K562 (cell line): ENCODE results near the gene CDC42BPB. TPM values are rescaled to one million over a fixed set of nuclear protein-coding genes. Genes with fewer than 3 reads are reported as not detected.

Experiments used
- ATAC-seq: fragments of 200-7000 bp; cut with Tn5 transposase; 3 replicates; pipeline ENCODE4 v1.9.1; 2020; ENCODE audit warnings: moderate library complexity
- BruUV-seq: library from RNA; stranded (reverse); fragments of 400-500 nt; replicated peaks from 2 replicates; lab custom pipeline; 2021; lab: Mats Ljungman, UMichigan
- CTCF ChIA-PET: fragments of 300-600 bp; formaldehyde crosslinking; extraction: SDS; loops from one replicate; lab custom pipeline; 2021; ENCODE audit warnings: low intra/inter-chr PET ratio; lab: Yijun Ruan, JAX
- POLR2A ChIA-PET: fragments of 300-600, 350-650 bp; sonication (Branson Sonifier 250); formaldehyde crosslinking; extraction: SDS; loops from one replicate; lab custom pipeline; 2021; ENCODE audit warnings: antibody characterized with exemption, inconsistent platforms; lab: Yijun Ruan, JAX
- DNase-seq, 4 experiments: peaks; one replicate each; pipeline versions ENCODE4 v3.0.0 to v3.0.0-alpha.2; 2011 to 2018; ENCODE audit warnings: low spot score in 3 of 4, mixed read lengths in 3 of 4; ENCODE audit errors: extremely low read depth in 1 of 4
- FAIRE-seq: peaks from 2 replicates; lab custom pipeline; 2011; peaks lifted over from hg19 to GRCh38; lab: Jason Lieb, UNC
- H2AFZ ChIP-seq: 2 replicates; pipeline ENCODE4 v1.6.0; 2011; ENCODE audit warnings: low read depth, low read length, control low read depth, inconsistent platforms
- H3K27ac ChIP-seq: fragments of 200-600 bp; 3 replicates; pipeline ENCODE4 v1.8.0; 2011; ENCODE audit warnings: low read depth, mild to moderate bottlenecking, control low read depth, inconsistent platforms, low read length, moderate library complexity, mixed read lengths; ENCODE audit errors: extremely low read depth
- H3K27me3 ChIP-seq, 2 experiments: fragments of 300-600 bp in 1 of 2; 2 replicates in 1 of 2; 3 replicates in 1 of 2; pipeline versions ENCODE4 v1.6.0 to v1.8.0; 2011; ENCODE audit warnings: inconsistent platforms in 2 of 2, low read length in 2 of 2, mild to moderate bottlenecking in 1 of 2, mixed read lengths in 1 of 2, moderate library complexity in 1 of 2; ENCODE audit not compliant: control insufficient read depth in 2 of 2, insufficient read depth in 2 of 2
- H3K36me3 ChIP-seq: fragments of 300-600 bp; 3 replicates; pipeline ENCODE4 v1.8.0; 2011; ENCODE audit warnings: mild to moderate bottlenecking, low read length, inconsistent platforms; ENCODE audit not compliant: control insufficient read depth, insufficient read depth
- H3K4me1 ChIP-seq, 2 experiments: fragments of 200-600 bp in 1 of 2; replicated peaks in 1 of 2; 2 replicates in 1 of 2; 3 replicates in 1 of 2; pipeline versions ENCODE4 v1.5.1 to v1.8.0; 2011; ENCODE audit warnings: inconsistent platforms in 2 of 2, low read length in 2 of 2, mild to moderate bottlenecking in 1 of 2, mixed read lengths in 1 of 2, moderate library complexity in 1 of 2; ENCODE audit not compliant: control insufficient read depth in 2 of 2, insufficient read depth in 2 of 2
- H3K4me2 ChIP-seq: 2 replicates; pipeline ENCODE4 v1.6.1; 2011; ENCODE audit warnings: low read length, control low read depth, inconsistent platforms, mixed read lengths; ENCODE audit not compliant: insufficient read depth
- H3K4me3 ChIP-seq: fragments of 200-600 bp; sonication (generic), shearing (Covaris generic); 2 replicates; pipeline ENCODE4 v1.5.1; 2016; ENCODE audit warnings: control low read depth, inconsistent platforms
- H3K79me2 ChIP-seq: fragments of 200-600 bp; 3 replicates; pipeline ENCODE4 v1.8.0; 2011; ENCODE audit warnings: low read length, inconsistent platforms; ENCODE audit not compliant: control insufficient read depth, insufficient read depth
- H3K9ac ChIP-seq, 2 experiments: 2 replicates each; pipeline versions ENCODE4 v1.6.0 to v1.6.1; 2011; ENCODE audit warnings: low read depth in 2 of 2, low read length in 2 of 2, control low read depth in 1 of 2, inconsistent platforms in 1 of 2, mild to moderate bottlenecking in 1 of 2, mixed read lengths in 1 of 2; ENCODE audit not compliant: insufficient read depth in 1 of 2
- H3K9me1 ChIP-seq: one replicate; pipeline ENCODE4 v1.6.0; 2011; ENCODE audit warnings: inconsistent platforms, mild to moderate bottlenecking, low read length, moderate library complexity; ENCODE audit not compliant: control insufficient read depth, insufficient read depth
- H3K9me3 ChIP-seq: replicated peaks from 2 replicates; pipeline ENCODE4 v1.5.1; 2011; ENCODE audit warnings: low read depth, low read length, inconsistent platforms; ENCODE audit not compliant: control insufficient read depth, insufficient read depth
- H4K20me1 ChIP-seq: replicated peaks from 2 replicates; pipeline ENCODE4 v1.6.1; 2011; ENCODE audit warnings: low read length, inconsistent platforms, mixed read lengths; ENCODE audit not compliant: control insufficient read depth, insufficient read depth
- BCL6 ChIP-seq: fragments of 250-450 bp; sonication (Bioruptor Pico); IDR thresholded peaks from 2 replicates; pipeline ENCODE4 v1.4.0; 2020
- BCOR ChIP-seq: fragments of 450-650 bp; IDR thresholded peaks from 2 replicates; pipeline ENCODE4 v1.6.1; 2016
- CHD4 ChIP-seq: fragments of 200-600 bp; sonication (generic); IDR thresholded peaks from 3 replicates; pipeline ENCODE4 v1.6.1; 2012; ENCODE audit warnings: low read depth, mild to moderate bottlenecking, mixed read lengths, low read length, inconsistent platforms; ENCODE audit not compliant: insufficient read depth, insufficient replicate concordance, poor library complexity, severe bottlenecking
- DACH1 ChIP-seq: fragments of 450-650 bp; IDR thresholded peaks from 2 replicates; pipeline ENCODE4 v1.6.1; 2018; ENCODE audit not compliant: partially characterized antibody
- ESRRA ChIP-seq: fragments of 450-650 bp; IDR thresholded peaks from 2 replicates; pipeline ENCODE4 v1.6.1; 2014; ENCODE audit warnings: low read depth, mild to moderate bottlenecking, moderate library complexity, borderline replicate concordance
- ETV6 ChIP-seq, 3 experiments: fragments of 150-350 bp in 1 of 3; sonication (generic) in 1 of 3; formaldehyde crosslinking in 1 of 3; IDR thresholded peaks; 2 replicates each; pipeline versions ENCODE4 v1.6.1 to v1.8.0; 2014 to 2022; ENCODE audit warnings: borderline replicate concordance in 2 of 3, low read depth in 2 of 3, antibody characterized with exemption in 1 of 3, low read length in 1 of 3, mild to moderate bottlenecking in 1 of 3, missing genetic modification reagents in 1 of 3
- PHB2 ChIP-seq: fragments of 450-650 bp; IDR thresholded peaks from 2 replicates; pipeline ENCODE4 v1.6.1; 2017; ENCODE audit warnings: low read depth
- SMARCA5 ChIP-seq: fragments of 450-650 bp; IDR thresholded peaks from 2 replicates; pipeline ENCODE4 v1.6.1; 2016
- SREBF2 ChIP-seq: sonication (generic); formaldehyde crosslinking; IDR thresholded peaks from 2 replicates; pipeline ENCODE4 v1.4.0; 2020; ENCODE audit warnings: mild to moderate bottlenecking, missing genetic modification reagents
- SRF ChIP-seq, 2 experiments: fragments of 250-450, 450-650 bp in 1 of 2; sonication (Bioruptor Pico) in 1 of 2; sonication (generic) in 1 of 2; formaldehyde crosslinking; IDR thresholded peaks; 2 replicates each; pipeline versions ENCODE4 v1.5.0 to v1.5.1; 2020 to 2022; ENCODE audit warnings: mild to moderate bottlenecking in 1 of 2, missing genetic modification reagents in 1 of 2
- ZNF121 ChIP-seq: sonication (generic); formaldehyde crosslinking; conservative IDR thresholded peaks from 2 replicates; pipeline ENCODE4 v1.8.0; 2022; ENCODE audit warnings: missing genetic modification reagents
- ZNF133 ChIP-seq: fragments of 250-450 bp; sonication (Bioruptor Pico); IDR thresholded peaks from 2 replicates; pipeline ENCODE4 v1.4.0; 2020; ENCODE audit warnings: mild to moderate bottlenecking
- ZNF184 ChIP-seq: sonication (generic); formaldehyde crosslinking; IDR thresholded peaks from 2 replicates; pipeline ENCODE4 v1.5.0; 2020; ENCODE audit warnings: missing genetic modification reagents
- ZNF507 ChIP-seq: conservative IDR thresholded peaks from 2 replicates; pipeline ENCODE4 v1.6.1; 2017; ENCODE audit warnings: missing genetic modification characterization, missing compliant biosample characterization
- ZNF584 ChIP-seq: fragments of 200-800 bp; sonication (Bioruptor generic); IDR thresholded peaks from 2 replicates; pipeline ENCODE4 v1.6.1; 2016; ENCODE audit warnings: low read depth, mild to moderate bottlenecking, missing genetic modification characterization, missing compliant biosample characterization
- ZNF766 ChIP-seq: fragments of 200-800 bp; sonication (Bioruptor generic); conservative IDR thresholded peaks from 2 replicates; pipeline ENCODE4 v1.6.1; 2016; ENCODE audit warnings: missing genetic modification characterization, missing compliant biosample characterization
- WGBS: fragments of 100-300 bp; shearing (Covaris generic); methylation state at CpG from one replicate; pipeline ENCODE4 v1.1.6; 2016; ENCODE audit warnings: low coverage, mixed read lengths; ENCODE audit not compliant: insufficient coverage; ENCODE audit errors: missing lambda C conversion rate; 5-methylcytosine and 5-hydroxymethylcytosine counted together
- in situ Hi-C: fragments of 300-500 bp; cut with MboI; formaldehyde crosslinking; loops from 4 replicates; pipeline ENCODE4 v1.15.0; 2018; ENCODE audit warnings: inconsistent platforms, mixed read lengths
- intact Hi-C: fragments of 100-400 bp; cut with micrococcal nuclease; formaldehyde crosslinking; loops from 2 replicates; pipeline ENCODE4 v1.14.2; 2022
- polyA plus RNA-seq, 8 experiments: library from polyadenylated mRNA; depleted of rRNA in 4 of 8; stranded (reverse) in 5 of 8; unstranded in 3 of 8; fragments of >200 nt; fragmentation: Nextera tagmentation in 2 of 8; fragmentation: Illumina TruSeq in 1 of 8; extraction: Ambion mirVana in 2 of 8; extraction: Trizol in 1 of 8; gene quantifications; 2 replicates each; pipeline versions ENCODE4 v1.2.1 to v1.2.3, GENCODE V29; 2011 to 2014; ENCODE audit warnings: inconsistent platforms in 1 of 8, missing spikeins in 1 of 8
- total RNA-seq, 7 experiments: library from RNA; depleted of rRNA in 6 of 7; stranded (reverse); fragments of >200 nt in 6 of 7; fragmentation: Illumina TruSeq in 2 of 7; extraction: Trizol in 2 of 7; gene quantifications; 2 replicates each; pipeline versions ENCODE4 v1.2.1 to v1.2.3, GENCODE V29; 2011 to 2021; ENCODE audit warnings: low replicate concordance in 1 of 7
- TF ChIP-seq, protein P1 (sequence below), 2 experiments: fragments of 450-650 bp; IDR thresholded peaks; 2 replicates each; pipeline ENCODE4 v1.6.1; 2016; ENCODE audit warnings: mild to moderate bottlenecking in 2 of 2, borderline replicate concordance in 1 of 2, low read depth in 1 of 2, moderate library complexity in 1 of 2

The CDC42BPB gene
- total and polyA plus RNA-seq, 9 of the 15 experiments (the other 6 are each of a cell fraction or from before 2014, with no cell fraction given): 0.07 to 24.3 (median 12.6) TPM

DNA sequence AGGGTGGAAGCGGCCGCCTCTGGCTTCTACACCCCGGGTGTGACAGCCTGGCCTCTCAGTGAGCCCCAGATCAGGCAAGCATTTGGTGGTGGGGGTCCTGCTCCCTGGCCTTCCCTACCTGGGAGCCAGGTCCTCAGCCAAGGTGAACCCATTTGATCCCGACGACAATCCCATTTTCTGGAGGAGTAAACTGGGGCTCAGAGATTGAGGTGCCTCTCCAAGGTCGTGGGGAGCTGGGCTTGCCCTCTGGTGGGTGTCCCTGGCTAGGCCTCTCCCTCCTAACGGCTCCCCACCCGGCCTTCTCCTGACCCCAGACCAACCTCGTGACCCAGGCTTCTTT, 34.5 kb upstream of the CDC42BPB start:
- intact Hi-C loops: no loop called here
- in situ Hi-C loops: no loop called here
- no peak for FAIRE-seq
- no peaks in the 10 kb centered on the region for H3K36me3 ChIP-seq
- peak overlapping the region; percentile 56 to 86 for H3K9ac ChIP-seq
- 20% methylated on average over 6 of the region's 9 CpGs for WGBS
- CTCF ChIA-PET: no interaction called here
- no peak for DNase-seq
- H3K4me2 ChIP-seq: peak overlapping the region; percentile 58
- POLR2A ChIA-PET: no interaction called here
- H3K27me3 ChIP-seq: no peaks in the 10 kb centered on the region
- no peaks in the 10 kb centered on the region for H3K9me3 ChIP-seq
- H2AFZ ChIP-seq: peak overlapping the region; percentile 92
- H4K20me1 ChIP-seq: no peaks in the 10 kb centered on the region
- BruUV-seq: no TSS peak
- H3K4me1 ChIP-seq: peaks cover 8 to 74% of the 10 kb centered on the region in 2 experiments; a peak in 4 of 5 replicates
- no peaks in the 10 kb centered on the region for H3K9me1 ChIP-seq
- H3K79me2 ChIP-seq: no peaks in the 10 kb centered on the region
- H3K4me3 ChIP-seq: peak overlapping the region; percentile 35
- no peak; the same call in 2 of the 3 replicates for ATAC-seq
- peak overlapping the region; percentile 56 for H3K27ac ChIP-seq
- TF ChIP-seq ZNF766 (CRISPR knock-in tag) (no peak), ZNF184 (CRISPR knock-in tag) (no peak), BCOR (peak; percentile 74), PHB2 (no peak), ETV6 (IDR thresholded peaks at IDR 0.05; ENCODE audit: borderline replicate concordance in 1 of 2, low read depth in 2 of 2, low read length in 1 of 2) (no peak), ETV6 (CRISPR knock-in tag; IDR thresholded peaks at IDR 0.05; ENCODE audit: borderline replicate concordance) (no peak), ESRRA (peak; percentile 71; the same call in 1 of the 2 replicates), SREBF2 (CRISPR knock-in tag) (no peak), ZNF133 (no peak), SRF (CRISPR knock-in tag; IDR thresholded peaks at IDR 0.05) (no peak), SMARCA5 (peak; percentile 47; the same call in 1 of the 2 replicates), BCL6 (CRISPR knock-in tag) (no peak), ZNF584 (CRISPR knock-in tag) (no peak), DACH1 (no peak), ZNF121 (CRISPR knock-in tag) (no peak), ZNF507 (no peak), CHD4 (peak; percentile 8)
- TF ChIP-seq, protein P1, sequence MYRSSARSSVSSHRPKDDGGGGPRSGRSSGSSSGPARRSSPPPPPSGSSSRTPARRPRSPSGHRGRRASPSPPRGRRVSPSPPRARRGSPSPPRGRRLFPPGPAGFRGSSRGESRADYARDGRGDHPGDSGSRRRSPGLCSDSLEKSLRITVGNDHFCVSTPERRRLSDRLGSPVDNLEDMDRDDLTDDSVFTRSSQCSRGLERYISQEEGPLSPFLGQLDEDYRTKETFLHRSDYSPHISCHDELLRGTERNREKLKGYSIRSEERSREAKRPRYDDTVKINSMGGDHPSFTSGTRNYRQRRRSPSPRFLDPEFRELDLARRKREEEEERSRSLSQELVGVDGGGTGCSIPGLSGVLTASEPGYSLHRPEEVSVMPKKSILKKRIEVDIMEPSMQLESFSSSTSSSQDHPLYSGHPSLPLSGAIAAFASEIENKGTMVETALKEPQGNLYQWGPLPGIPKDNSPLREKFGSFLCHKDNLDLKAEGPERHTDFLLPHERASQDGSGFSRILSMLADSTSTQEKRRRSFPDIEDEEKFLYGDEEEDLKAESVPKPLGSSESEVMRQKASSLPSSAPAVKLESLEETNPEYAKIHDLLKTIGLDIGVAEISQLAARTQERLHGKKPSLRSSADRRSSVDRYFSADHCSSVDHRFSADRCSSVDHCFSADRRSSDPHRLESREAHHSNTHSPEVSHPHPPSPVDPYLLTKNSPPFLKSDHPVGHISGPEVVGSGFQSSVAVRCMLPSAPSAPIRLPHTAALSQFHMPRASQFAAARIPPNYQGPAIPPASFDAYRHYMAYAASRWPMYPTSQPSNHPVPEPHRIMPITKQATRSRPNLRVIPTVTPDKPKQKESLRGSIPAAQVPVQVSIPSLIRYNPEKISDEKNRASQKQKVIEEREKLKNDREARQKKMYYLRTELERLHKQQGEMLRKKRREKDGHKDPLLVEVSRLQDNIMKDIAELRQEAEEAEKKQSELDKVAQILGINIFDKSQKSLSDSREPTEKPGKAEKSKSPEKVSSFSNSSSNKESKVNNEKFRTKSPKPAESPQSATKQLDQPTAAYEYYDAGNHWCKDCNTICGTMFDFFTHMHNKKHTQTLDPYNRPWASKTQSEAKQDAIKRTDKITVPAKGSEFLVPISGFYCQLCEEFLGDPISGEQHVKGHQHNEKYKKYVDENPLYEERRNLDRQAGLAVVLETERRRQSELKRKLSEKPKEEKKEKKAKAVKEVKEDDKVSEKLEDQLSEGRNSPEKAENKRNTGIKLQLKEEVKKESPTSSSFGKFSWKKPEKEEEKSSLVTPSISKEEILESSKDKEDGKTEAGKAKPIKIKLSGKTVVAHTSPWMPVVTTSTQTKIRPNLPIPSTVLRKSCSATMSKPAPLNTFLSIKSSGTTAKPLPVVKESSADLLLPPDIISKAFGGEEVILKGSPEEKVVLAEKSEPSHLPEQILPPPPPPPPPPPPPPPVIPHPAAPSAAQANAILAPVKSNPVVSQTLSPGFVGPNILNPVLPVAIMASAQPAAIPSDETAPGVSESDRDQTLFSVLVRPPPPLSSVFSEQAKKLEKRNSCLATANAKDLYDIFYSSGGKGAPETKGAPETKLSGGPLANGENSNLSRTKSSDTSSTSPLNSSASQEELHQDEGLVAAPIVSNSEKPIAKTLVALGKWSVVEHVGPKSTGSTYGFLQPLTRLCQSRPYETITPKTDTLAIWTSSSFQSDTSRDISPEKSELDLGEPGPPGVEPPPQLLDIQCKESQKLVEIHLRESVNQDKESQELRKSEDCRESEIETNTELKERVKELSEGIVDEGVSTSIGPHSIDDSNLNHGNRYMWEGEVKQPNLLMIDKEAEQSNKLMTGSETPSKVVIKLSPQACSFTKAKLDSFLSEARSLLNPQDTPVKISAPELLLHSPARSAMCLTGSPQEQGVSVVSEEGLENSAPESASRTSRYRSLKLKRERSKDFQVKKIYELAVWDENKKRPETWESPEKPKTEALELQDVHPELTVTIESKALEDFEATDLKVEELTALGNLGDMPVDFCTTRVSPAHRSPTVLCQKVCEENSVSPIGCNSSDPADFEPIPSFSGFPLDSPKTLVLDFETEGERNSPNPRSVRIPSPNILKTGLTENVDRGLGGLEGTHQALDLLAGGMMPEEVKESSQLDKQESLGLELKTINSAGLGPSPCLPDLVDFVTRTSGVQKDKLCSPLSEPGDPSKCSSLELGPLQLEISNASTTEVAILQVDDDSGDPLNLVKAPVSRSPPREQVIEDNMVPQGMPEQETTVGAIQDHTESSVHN (IDR thresholded peaks at IDR 0.05; ENCODE audit: borderline replicate concordance in 1 of 2, low read depth in 1 of 2): no peak
